Measurements from ENCODE around the gene YAP1. TPM values are rescaled to one million over a fixed set of nuclear protein-coding genes. Genes with fewer than 3 reads are reported as not detected.

The YAP1 gene
- polyA plus RNA-seq, 3 donors: not detected

DNA sequence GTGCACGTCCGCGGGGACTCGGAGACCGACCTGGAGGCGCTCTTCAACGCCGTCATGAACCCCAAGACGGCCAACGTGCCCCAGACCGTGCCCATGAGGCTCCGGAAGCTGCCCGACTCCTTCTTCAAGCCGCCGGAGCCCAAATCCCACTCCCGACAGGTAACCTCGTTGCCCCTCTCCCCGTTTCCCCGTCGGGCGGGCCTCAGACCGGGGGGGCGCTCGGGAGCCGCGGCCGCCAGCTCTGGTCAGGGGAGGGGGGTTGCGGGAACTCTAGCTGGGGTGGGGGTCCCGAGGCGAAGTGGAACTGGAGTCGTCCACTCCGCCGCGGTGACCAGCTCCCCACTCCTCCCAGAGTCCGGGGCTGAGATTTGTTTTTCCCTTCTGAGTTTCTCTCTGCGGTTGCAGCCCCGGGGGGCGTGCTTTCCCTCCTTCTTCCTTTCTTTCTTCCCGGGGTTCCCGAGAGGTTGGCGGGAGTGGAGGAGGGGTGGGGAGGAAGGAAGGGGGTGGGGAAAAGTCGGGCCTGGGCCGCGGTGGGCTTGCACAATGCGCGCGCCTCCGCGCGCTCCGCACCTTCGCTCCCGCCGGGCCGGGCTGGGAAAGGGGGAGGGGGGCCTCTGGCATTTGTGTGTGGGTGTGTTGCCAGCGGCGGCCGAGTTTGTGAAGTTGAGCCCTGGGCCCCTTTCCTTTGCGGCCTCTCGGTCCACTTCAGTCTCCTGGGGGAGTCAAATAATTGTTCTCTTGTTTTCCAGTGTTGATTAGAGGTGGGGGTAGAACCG lies 952 bp downstream of the YAP1 start:
- H3K9ac ChIP-seq (ENCODE audit: insufficient read depth, low read length, poor library complexity, severe bottlenecking): no peak overlapping the region
- no peak for DNase-seq
- peaks cover 75 to 90% (median 84%) of the 10 kb centered on the region in 3 donors for H3K27me3 Mint-ChIP-seq (ENCODE audit: low read depth in 3 of 3)

DNA sequence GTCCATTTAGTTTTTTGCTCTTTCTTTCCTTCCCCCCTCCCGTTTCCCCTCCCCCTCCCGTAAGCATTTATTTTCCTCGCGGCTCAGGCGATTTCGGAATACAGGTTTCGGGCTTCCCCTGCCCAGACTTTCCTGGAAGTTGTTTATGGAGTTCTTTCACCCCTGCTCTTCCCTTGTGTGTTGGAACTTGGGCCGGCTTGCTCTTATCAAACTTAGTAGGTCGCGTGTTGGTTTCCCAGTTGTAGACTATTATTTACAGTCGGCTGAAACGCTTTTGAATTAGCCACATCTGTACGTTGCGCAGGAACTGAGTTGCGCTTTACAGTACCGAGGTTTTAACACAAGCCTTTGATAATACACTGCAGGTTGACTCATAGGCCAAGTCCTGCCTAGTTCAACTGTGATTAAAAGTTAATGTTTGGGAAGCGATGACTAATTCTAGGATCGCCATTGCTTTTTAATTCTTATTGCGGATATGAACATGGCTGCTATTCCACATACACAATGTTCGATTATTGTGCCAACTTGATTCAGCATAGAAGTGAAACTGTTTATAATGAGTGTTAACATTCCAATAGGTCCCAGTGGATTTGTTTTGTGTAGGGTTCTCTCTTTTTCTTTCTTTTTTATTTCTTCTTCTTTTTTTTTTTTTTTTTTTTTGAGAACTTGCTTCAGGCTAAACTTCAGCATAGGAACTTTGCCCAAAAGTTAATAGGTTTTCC lies 1.7 kb downstream of the YAP1 start:
- peak overlapping the region in 1 of 3 experiments; percentile 9 for H3K4me3 ChIP-seq (replicated peaks in 1 of 3; ENCODE audit: low read depth in 2 of 3, low read length in 3 of 3)
- Mint-ChIP-seq H3K4me1 (peaks cover 12% of the 10 kb centered on the region), H3K27ac (no peak overlapping the region), H3K9me3 (peaks cover 0 to 27% (median 8%) of the 10 kb centered on the region in 7 donors), H3K27me3 (ENCODE audit: low read depth in 3 of 3) (peaks cover 79 to 92% (median 87%) of the 10 kb centered on the region in 3 donors), H3K36me3 (peaks cover 2 to 5% of the 10 kb centered on the region in 2 donors), H3K4me3 (peak overlapping the region; percentile 25 to 78)
- H3K27me3 ChIP-seq (ENCODE audit: control insufficient read depth in 2 of 2, insufficient read depth in 2 of 2, low read length in 2 of 2): peaks cover 92 to 96% of the 10 kb centered on the region in 2 donors
- TF ChIP-seq, protein P1, sequence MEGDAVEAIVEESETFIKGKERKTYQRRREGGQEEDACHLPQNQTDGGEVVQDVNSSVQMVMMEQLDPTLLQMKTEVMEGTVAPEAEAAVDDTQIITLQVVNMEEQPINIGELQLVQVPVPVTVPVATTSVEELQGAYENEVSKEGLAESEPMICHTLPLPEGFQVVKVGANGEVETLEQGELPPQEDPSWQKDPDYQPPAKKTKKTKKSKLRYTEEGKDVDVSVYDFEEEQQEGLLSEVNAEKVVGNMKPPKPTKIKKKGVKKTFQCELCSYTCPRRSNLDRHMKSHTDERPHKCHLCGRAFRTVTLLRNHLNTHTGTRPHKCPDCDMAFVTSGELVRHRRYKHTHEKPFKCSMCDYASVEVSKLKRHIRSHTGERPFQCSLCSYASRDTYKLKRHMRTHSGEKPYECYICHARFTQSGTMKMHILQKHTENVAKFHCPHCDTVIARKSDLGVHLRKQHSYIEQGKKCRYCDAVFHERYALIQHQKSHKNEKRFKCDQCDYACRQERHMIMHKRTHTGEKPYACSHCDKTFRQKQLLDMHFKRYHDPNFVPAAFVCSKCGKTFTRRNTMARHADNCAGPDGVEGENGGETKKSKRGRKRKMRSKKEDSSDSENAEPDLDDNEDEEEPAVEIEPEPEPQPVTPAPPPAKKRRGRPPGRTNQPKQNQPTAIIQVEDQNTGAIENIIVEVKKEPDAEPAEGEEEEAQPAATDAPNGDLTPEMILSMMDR (IDR thresholded peaks at IDR 0.05): no peak
- H3K9me3 ChIP-seq (replicated peaks in 1 of 2; ENCODE audit: control insufficient read depth in 1 of 2, insufficient read depth in 1 of 2, low read length in 2 of 2): peaks cover 3 to 18% of the 10 kb centered on the region in 2 donors
- H3K9ac ChIP-seq (ENCODE audit: insufficient read depth, low read length, poor library complexity, severe bottlenecking): no peak overlapping the region
- peak in 1 of 3 donors; percentile 25 for DNase-seq
- H3K79me2 ChIP-seq (ENCODE audit: insufficient read depth, low read length): no peaks in the 10 kb centered on the region
- H2AFZ ChIP-seq (ENCODE audit: insufficient read depth, low read depth, low read length, poor library complexity, severe bottlenecking): no peak overlapping the region
- H3K36me3 ChIP-seq (replicated peaks in 1 of 2; ENCODE audit: control insufficient read depth in 1 of 2, insufficient read depth in 2 of 2, low read length in 2 of 2): no peaks in the 10 kb centered on the region
- H4K20me1 ChIP-seq (ENCODE audit: insufficient read depth, low read length): no peaks in the 10 kb centered on the region
- H3K4me1 ChIP-seq (ENCODE audit: control insufficient read depth in 1 of 2, insufficient read depth in 2 of 2, low read length in 2 of 2): peaks cover 16 to 24% of the 10 kb centered on the region in 2 donors
- H3K27ac ChIP-seq (ENCODE audit: low read depth in 1 of 2, low read length in 2 of 2): no peak overlapping the region
- intact Hi-C loops (cut with micrococcal nuclease): no loop called here
- WGBS (ENCODE audit: insufficient coverage): 5% methylated on average over 9 of the region's 20 CpGs
- no peak overlapping the region for H3K4me2 ChIP-seq (replicated peaks; ENCODE audit: extremely low read depth, low read length, poor library complexity, severe bottlenecking)

More for the DNA sequence above, 952 bp downstream of the YAP1 start:
- H2AFZ ChIP-seq (ENCODE audit: insufficient read depth, low read depth, low read length, poor library complexity, severe bottlenecking): peak overlapping the region; percentile 81
- H3K4me2 ChIP-seq (replicated peaks; ENCODE audit: extremely low read depth, low read length, poor library complexity, severe bottlenecking): peak overlapping the region; percentile 82
- H3K4me1 Mint-ChIP-seq: peaks cover 12% of the 10 kb centered on the region
- H3K27ac Mint-ChIP-seq: no peak overlapping the region
- H3K4me3 ChIP-seq (replicated peaks in 1 of 3; ENCODE audit: low read depth in 2 of 3, low read length in 3 of 3): peak overlapping the region in 1 of 3 experiments; percentile 77
- no peaks in the 10 kb centered on the region for H3K79me2 ChIP-seq (ENCODE audit: insufficient read depth, low read length)
- peaks cover 3 to 18% of the 10 kb centered on the region in 2 donors for H3K9me3 ChIP-seq (replicated peaks in 1 of 2; ENCODE audit: control insufficient read depth in 1 of 2, insufficient read depth in 1 of 2, low read length in 2 of 2)
- H3K27me3 ChIP-seq (ENCODE audit: control insufficient read depth in 2 of 2, insufficient read depth in 2 of 2, low read length in 2 of 2): peaks cover 92% of the 10 kb centered on the region in 2 donors
- peaks cover 2 to 5% of the 10 kb centered on the region in 2 donors for H3K36me3 Mint-ChIP-seq
- no peak overlapping the region for H3K27ac ChIP-seq (ENCODE audit: low read depth in 1 of 2, low read length in 2 of 2)
- H4K20me1 ChIP-seq (ENCODE audit: insufficient read depth, low read length): no peaks in the 10 kb centered on the region
- intact Hi-C loops (cut with micrococcal nuclease): no loop called here
- peak overlapping the region; percentile 39 to 78 for H3K4me3 Mint-ChIP-seq
- 5% methylated on average over 34 of the region's 61 CpGs for WGBS (ENCODE audit: insufficient coverage)
- no peaks in the 10 kb centered on the region for H3K36me3 ChIP-seq (replicated peaks in 1 of 2; ENCODE audit: control insufficient read depth in 1 of 2, insufficient read depth in 2 of 2, low read length in 2 of 2)
- TF ChIP-seq, protein P1 (IDR thresholded peaks at IDR 0.05): no peak
- H3K9me3 Mint-ChIP-seq: peaks cover 0 to 27% (median 8%) of the 10 kb centered on the region in 7 donors
- peaks cover 16 to 24% of the 10 kb centered on the region in 2 donors for H3K4me1 ChIP-seq (ENCODE audit: control insufficient read depth in 1 of 2, insufficient read depth in 2 of 2, low read length in 2 of 2)

Data from CD14-positive monocyte (primary cell).